Measurements from ENCODE around the gene ATRNL1. TPM values are rescaled to one million over a fixed set of nuclear protein-coding genes. Genes with fewer than 3 reads are reported as not detected.

Gene ATRNL1, protein sequence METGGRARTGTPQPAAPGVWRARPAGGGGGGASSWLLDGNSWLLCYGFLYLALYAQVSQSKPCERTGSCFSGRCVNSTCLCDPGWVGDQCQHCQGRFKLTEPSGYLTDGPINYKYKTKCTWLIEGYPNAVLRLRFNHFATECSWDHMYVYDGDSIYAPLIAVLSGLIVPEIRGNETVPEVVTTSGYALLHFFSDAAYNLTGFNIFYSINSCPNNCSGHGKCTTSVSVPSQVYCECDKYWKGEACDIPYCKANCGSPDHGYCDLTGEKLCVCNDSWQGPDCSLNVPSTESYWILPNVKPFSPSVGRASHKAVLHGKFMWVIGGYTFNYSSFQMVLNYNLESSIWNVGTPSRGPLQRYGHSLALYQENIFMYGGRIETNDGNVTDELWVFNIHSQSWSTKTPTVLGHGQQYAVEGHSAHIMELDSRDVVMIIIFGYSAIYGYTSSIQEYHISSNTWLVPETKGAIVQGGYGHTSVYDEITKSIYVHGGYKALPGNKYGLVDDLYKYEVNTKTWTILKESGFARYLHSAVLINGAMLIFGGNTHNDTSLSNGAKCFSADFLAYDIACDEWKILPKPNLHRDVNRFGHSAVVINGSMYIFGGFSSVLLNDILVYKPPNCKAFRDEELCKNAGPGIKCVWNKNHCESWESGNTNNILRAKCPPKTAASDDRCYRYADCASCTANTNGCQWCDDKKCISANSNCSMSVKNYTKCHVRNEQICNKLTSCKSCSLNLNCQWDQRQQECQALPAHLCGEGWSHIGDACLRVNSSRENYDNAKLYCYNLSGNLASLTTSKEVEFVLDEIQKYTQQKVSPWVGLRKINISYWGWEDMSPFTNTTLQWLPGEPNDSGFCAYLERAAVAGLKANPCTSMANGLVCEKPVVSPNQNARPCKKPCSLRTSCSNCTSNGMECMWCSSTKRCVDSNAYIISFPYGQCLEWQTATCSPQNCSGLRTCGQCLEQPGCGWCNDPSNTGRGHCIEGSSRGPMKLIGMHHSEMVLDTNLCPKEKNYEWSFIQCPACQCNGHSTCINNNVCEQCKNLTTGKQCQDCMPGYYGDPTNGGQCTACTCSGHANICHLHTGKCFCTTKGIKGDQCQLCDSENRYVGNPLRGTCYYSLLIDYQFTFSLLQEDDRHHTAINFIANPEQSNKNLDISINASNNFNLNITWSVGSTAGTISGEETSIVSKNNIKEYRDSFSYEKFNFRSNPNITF (N-terminal part only)
- total RNA-seq: 0.22 and 0.39 TPM in 2 replicates

GRCh38 chr10:115093286-115093775 lies at the start of gene ATRNL1:
TSS of gene ATRNL1 (plus strand) at chr10:115093365. CDS start at chr10:115093751, 386 bp downstream.

Other genes with a start within 250 kb of the ATRNL1 start
- gene TRUB1, start 155.2 kb upstream of the ATRNL1 start, total RNA-seq: 17.7 and 20.5 TPM in 2 replicates